T-helper 2 cell treated with Interferon-gamma antibody and Interleukin-4, amounts not matched to agents 100 ng/mL and 5 ng/mL, for 36 hours (primary cell): ENCODE data around the gene COL25A1. TPM values are rescaled to one million over a fixed set of nuclear protein-coding genes. Genes with fewer than 3 reads are reported as not detected.

ENCODE experiments used
- intact Hi-C: fragments of 100-400 bp; cut with micrococcal nuclease; formaldehyde crosslinking; loops from one replicate; pipeline ENCODE4 v1.15.1; 2023
- total RNA-seq: library from RNA; stranded (reverse); gene quantifications from 2 replicates; pipeline ENCODE4 v1.2.3, GENCODE V29; 2022

COL25A1 gene
- total RNA-seq, 1 donor from 2014 or later = not detected

- intact Hi-C loops = no loop called here
Measured at GRCh38 chr4:108926061-108926460, 376.4 kb downstream of the COL25A1 start.

- intact Hi-C loops = no loop called here
Measured at GRCh38 chr4:108922191-108922590, 380.3 kb downstream of the COL25A1 start.

- intact Hi-C loops = no loop called here
Measured at GRCh38 chr4:108920395-108921087, 381.9 kb downstream of the COL25A1 start.

GRCh38 chr4:108919226-108919893 lies 383.1 kb downstream of the COL25A1 start:
- intact Hi-C loops = no loop called here

GRCh38 chr4:108917255-108917654 lies 385.2 kb downstream of the COL25A1 start:
- intact Hi-C loops = no loop called here

GRCh38 chr4:108916638-108917037 lies 385.8 kb downstream of the COL25A1 start:
- intact Hi-C loops = no loop called here

GRCh38 chr4:108906866-108907367 lies 395.5 kb downstream of the COL25A1 start:
- intact Hi-C loops = no loop called here

GRCh38 chr4:108906006-108906405 lies 396.5 kb downstream of the COL25A1 start:
- intact Hi-C loops = no loop called here

- intact Hi-C loops = no loop called here
Measured at GRCh38 chr4:108903464-108904221, 398.8 kb downstream of the COL25A1 start.

GRCh38 chr4:108902769-108903168 lies 399.7 kb downstream of the COL25A1 start:
- intact Hi-C loops = no loop called here

- intact Hi-C loops = no loop called here
Measured at GRCh38 chr4:108901291-108901690, 401.2 kb downstream of the COL25A1 start.

- intact Hi-C loops = no loop called here
Measured at GRCh38 chr4:108900018-108900580, 402.4 kb downstream of the COL25A1 start.

GRCh38 chr4:108893468-108893867 lies 409.0 kb downstream of the COL25A1 start:
- intact Hi-C loops = no loop called here

GRCh38 chr4:108891896-108892590 lies 410.4 kb downstream of the COL25A1 start:
- intact Hi-C loops = no loop called here

GRCh38 chr4:108890484-108890881 lies 412.0 kb downstream of the COL25A1 start:
- intact Hi-C loops = no loop called here

GRCh38 chr4:108889696-108890483 lies 412.6 kb downstream of the COL25A1 start:
- intact Hi-C loops = no loop called here

GRCh38 chr4:108888769-108889168 lies 413.7 kb downstream of the COL25A1 start:
- intact Hi-C loops = no loop called here

GRCh38 chr4:108887034-108887433 lies 415.4 kb downstream of the COL25A1 start:
- intact Hi-C loops = no loop called here

GRCh38 chr4:108885211-108885610 lies 417.2 kb downstream of the COL25A1 start:
- intact Hi-C loops = no loop called here

- intact Hi-C loops = no loop called here
Measured at GRCh38 chr4:108884596-108884995, 417.9 kb downstream of the COL25A1 start.
